HG02763 (cell line): ENCODE results near the gene TOGARAM2.
A peak's percentile ranks its signal among the peaks of the same experiment; 100 is the strongest.

Experiments used
- ATAC-seq: cut with Tn5 transposase; IDR thresholded peaks from one replicate; pipeline ENCODE4 v1.9.1; 2021; ENCODE audit warnings: mild to moderate bottlenecking, moderate library complexity; ENCODE audit not compliant: unreplicated experiment

The TOGARAM2 gene

GRCh38 chr2:28997847-28998735 lies 17.0 kb downstream of the TOGARAM2 start:
- ATAC-seq: no peak

DNA sequence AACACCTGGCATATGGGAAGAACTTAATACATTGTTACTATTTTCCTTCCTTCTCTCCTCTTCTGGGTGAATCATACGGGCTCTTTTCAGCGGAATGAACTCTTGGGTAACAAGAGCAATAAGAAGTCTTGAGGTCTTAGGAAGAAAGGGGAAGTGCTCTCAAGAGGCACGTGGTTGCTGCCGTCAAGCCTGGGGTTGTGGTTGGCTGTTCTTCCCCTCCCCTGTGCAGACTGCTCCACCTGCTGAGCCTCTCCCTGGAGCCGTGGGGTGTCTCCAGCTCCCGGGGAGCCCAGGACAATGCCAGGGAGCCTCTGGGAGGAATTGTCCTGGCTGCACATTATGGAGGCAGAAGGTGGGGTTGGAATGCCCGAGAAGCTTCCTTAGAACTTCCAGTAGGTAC lies 19.4 kb downstream of the TOGARAM2 start:
- ATAC-seq: peak; percentile 93

DNA sequence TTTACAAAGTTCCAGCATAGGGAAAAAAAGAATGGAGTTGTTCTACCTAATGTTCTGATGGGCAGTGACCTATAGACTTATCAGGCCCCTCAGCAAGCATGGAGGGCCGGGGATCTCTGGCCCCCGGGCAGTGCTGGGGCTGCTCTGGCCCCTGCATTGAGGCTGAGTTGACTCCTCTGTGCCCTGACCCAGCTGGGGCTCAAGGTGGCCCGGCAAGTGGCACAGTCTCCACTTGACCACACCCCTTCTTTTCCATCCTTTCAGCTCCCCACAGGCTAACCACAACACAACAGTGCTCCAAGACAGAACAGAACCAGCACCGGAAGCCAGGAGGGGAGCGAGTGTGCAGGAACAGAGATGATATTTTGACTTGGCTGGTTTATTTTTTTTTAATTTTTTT lies 19.9 kb downstream of the TOGARAM2 start:
- ATAC-seq: no peak

DNA sequence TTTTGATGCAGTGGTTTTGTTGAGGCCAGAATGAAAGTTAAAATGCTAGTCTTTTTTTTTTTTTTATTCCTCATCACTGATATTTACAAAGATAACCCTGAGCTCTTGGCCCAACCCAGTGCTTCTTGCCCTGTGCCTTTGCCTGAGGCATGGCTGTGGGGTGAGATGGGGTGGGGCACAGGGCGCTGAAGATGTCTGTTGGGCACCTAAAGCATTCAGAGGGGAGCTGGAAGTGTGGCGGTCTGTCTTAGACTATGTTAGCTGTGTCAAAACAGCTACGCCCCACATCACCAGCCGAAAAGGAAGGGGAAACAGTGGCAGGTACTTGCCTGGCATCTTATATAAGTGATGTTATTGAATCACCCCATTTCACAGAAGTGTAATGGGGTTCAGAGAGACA lies 20.7 kb downstream of the TOGARAM2 start:
- ATAC-seq: no peak

- ATAC-seq: no peak
Measured at GRCh38 chr2:29004755-29005154, 23.7 kb downstream of the TOGARAM2 start.

DNA sequence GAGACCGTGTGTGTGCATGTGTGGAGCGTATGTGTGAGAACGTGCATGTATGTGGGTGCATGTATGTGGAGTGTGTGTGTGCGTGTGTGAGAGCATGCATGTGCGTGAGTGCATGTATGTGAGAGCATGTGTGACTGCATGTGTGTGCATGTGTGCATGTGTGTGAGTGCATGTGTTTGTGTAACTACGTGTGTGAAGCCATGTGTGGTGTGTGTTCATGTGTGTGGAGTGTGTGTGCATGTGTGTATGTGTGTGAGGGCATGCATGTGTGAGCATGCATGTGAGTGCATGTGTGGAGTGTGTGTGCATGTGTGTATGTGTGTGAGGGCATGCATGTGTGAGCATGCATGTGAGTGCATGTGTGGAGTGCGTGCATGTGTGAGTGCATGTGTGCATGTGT lies 24.2 kb downstream of the TOGARAM2 start:
- no peak for ATAC-seq

GRCh38 chr2:29006092-29006979 lies 25.2 kb downstream of the TOGARAM2 start:
- ATAC-seq: no peak

DNA sequence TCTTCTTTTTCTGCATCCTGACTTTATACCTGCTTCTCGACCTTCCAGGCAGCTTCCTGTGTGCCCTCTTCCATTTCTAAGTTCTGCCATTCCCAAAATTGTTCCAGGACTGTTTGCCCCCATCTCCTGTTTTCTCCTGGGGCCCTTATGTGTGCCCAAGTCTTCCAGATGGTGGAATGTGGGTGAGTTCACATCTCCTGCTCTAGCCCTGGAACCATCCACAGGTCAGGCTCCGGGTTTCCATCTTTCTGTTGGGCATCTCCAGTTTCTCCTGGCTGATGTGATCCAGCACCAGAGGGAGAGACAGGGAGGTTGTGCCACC lies 25.8 kb downstream of the TOGARAM2 start:
- ATAC-seq: no peak

GRCh38 chr2:29009270-29009669 lies 28.2 kb downstream of the TOGARAM2 start:
- no peak for ATAC-seq

- no peak for ATAC-seq
Measured at GRCh38 chr2:29009711-29010677, 28.9 kb downstream of the TOGARAM2 start.

GRCh38 chr2:29010946-29011345 lies 29.8 kb downstream of the TOGARAM2 start:
- ATAC-seq: no peak

DNA sequence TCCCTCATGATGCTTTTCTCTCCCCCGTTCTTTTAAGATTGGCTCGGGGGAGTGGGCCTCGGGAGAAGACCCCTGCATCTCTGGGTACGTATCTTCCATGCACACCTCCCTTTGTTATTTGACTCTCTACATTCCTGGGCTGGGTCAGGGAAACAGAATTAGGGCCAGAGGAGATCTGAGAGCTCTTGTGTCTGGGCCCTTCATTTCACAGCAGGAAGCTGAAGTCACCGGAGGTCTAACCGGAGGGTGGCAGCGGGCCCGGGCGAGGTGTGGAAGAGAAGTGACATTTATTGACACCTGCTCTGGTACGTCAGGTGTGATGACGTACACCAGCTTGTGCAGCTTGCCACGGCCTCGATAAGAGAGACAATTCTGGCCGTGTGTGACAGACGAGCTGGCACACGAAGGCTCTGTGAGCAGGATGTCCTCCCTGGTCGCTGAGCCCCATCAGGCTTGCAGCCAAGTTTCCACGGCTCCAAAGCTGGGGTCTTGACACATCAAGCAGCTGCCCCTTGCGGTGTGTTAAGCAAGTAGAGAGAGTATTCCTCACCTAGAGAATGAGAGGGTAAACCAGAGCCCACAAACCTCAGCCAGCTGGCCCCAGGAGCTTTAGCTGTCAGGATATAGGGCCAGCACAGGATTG lies 30.4 kb downstream of the TOGARAM2 start:
- ATAC-seq: no peak

DNA sequence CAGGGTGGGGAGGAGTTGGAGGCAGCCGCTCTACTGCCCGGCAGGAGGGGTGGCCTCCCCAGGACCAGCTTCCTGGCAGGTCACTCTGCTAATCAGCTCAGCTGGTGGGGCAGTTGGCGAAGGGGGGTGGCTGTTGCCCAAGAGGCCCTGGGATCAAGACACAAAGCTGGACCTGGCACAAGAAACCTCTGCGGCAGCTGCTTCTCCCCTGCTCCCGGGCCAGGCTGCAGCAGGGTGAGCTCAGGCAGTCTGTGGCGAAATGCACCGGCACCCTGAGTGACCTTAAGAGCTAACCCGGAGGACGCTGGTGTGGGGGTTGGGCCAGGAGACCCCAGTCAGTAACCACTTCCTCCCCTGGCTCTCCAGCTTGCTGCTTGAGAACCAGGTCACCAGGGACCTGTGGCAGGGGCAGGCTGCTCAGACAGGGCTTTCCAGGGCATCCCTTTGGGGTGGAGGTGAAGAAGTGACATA lies 31.1 kb downstream of the TOGARAM2 start:
- no peak for ATAC-seq

- ATAC-seq: no peak
Measured at GRCh38 chr2:29013057-29013780, 32.1 kb downstream of the TOGARAM2 start.

DNA sequence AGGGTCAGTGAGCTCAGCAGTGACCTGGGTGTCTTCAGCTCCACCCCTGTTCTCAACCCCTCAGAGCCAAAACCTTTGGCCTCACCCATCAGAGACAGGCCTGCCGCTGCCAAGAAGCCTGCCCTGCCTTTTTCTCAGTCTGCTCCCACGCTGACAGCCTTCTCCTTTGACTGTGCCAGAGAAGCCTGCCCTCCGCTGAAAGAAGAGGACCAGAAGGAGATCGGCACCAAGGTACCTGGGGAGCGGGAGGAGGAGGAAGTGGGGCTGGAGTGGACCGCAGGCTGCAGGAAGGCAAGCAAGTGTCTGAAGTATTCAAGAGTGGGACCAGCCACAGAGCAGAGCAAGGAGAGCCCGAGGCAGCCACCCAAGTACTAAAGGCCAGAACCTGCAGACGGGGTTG lies 33.2 kb downstream of the TOGARAM2 start:
- ATAC-seq: no peak

GRCh38 chr2:29014811-29015421 lies 33.8 kb downstream of the TOGARAM2 start:
- no peak for ATAC-seq

GRCh38 chr2:29015701-29016470 lies 34.8 kb downstream of the TOGARAM2 start:
- no peak for ATAC-seq

GRCh38 chr2:29016504-29016903 lies 35.4 kb downstream of the TOGARAM2 start:
- ATAC-seq: no peak
